Caki2 (cell line): ENCODE data around the gene USP17L12. TPM values are rescaled to one million over a fixed set of nuclear protein-coding genes. Genes with fewer than 3 reads are reported as not detected.
"Not testable (repeated sequence)": the region's sequence is repeated elsewhere in the genome, so short reads cannot be mapped to it uniquely, and the experiment has no call there.

Experiments
- DNase-seq: peaks from one replicate; pipeline ENCODE4 v3.0.0-alpha.2; 2015; ENCODE audit warnings: low read depth
- in situ Hi-C: cut with HindIII; loops from 2 replicates; pipeline ENCODE4 v1.10.0; 2016; ENCODE audit warnings: low sequenced_read_pairs, low pct_unique_long_range_greater_than_20kb, mixed read lengths
- total RNA-seq: library from RNA; depleted of rRNA; stranded (reverse); fragments of >200 nt; shearing (Covaris generic); gene quantifications from 2 replicates; pipeline ENCODE4 v1.2.3, GENCODE V29; 2014; ENCODE audit warnings: low replicate concordance; rRNA removed

USP17L12 gene, protein sequence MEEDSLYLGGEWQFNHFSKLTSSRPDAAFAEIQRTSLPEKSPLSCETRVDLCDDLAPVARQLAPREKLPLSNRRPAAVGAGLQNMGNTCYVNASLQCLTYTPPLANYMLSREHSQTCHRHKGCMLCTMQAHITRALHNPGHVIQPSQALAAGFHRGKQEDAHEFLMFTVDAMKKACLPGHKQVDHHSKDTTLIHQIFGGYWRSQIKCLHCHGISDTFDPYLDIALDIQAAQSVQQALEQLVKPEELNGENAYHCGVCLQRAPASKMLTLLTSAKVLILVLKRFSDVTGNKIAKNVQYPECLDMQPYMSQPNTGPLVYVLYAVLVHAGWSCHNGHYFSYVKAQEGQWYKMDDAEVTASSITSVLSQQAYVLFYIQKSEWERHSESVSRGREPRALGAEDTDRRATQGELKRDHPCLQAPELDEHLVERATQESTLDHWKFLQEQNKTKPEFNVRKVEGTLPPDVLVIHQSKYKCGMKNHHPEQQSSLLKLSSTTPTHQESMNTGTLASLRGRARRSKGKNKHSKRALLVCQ
- total RNA-seq, result not detected in 2 replicates

DNA sequence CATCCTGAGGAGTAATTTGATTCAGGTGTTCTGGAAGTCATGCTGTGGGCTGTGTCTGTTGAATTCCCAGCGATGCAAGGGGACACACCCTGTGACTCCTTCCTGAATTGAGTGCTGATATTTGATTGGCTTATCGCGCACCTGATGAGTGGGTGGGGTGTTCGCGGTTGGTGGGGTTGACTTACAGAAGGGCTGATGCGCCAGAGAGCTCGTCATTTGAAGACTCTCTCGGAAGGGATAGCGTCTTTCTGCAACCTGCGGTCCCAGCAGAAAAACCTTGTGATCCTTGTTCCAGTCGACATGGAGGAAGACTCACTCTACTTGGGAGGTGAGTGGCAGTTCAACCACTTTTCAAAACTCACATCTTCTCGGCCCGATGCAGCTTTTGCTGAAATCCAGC, at the start of gene USP17L12:
Gene USP17L12, plus strand, starts transcription at position 301 of the 400 bp plus-strand sequence. Its CDS starts 0 bp downstream, at position 301.
- DNase-seq, in situ Hi-C loops: not testable (repeated sequence)

DNA sequence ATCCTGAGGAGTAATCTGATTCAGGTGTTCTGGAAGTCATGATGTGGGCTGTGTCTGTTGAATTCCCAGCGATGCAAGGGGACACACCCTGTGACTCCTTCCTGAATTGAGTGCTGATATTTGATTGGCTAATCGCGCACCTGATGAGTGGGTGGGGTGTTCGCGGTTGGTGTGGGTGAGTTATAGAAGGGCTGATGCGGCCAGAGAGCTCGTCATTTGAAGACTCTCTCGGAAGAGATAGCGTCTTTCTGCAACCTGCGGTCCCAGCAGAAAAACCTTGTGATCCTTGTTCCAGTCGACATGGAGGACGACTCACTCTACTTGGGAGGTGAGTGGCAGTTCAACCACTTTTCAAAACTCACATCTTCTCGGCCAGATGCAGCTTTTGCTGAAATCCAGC, 9.6 kb upstream of the USP17L12 start, which contains the start of gene USP17L10:
Gene USP17L10, plus strand, starts transcription at position 301 of the 400 bp plus-strand sequence. Its CDS starts 0 bp downstream, at position 301.
- DNase-seq, in situ Hi-C loops: not testable (repeated sequence)

DNA sequence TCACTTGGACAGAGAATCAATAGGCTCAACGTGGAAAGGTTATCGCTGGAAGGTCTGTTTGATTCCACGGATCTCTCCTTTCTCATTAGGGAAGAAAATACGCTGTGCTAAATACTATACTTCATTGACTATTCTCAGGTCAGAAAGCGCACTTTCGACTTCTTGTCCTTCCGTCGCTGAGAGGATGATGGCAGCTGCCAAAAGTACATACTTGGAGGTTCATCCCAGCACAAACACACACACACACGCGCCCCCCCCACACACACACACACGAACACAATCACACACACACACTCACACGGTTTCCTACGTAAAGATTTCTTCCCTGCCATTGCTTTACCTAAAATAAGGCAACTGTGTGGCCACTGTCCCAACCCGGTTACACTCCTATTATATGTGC, 5.3 kb upstream of the USP17L12 start:
- in situ Hi-C loops, DNase-seq: not testable (repeated sequence)

DNA sequence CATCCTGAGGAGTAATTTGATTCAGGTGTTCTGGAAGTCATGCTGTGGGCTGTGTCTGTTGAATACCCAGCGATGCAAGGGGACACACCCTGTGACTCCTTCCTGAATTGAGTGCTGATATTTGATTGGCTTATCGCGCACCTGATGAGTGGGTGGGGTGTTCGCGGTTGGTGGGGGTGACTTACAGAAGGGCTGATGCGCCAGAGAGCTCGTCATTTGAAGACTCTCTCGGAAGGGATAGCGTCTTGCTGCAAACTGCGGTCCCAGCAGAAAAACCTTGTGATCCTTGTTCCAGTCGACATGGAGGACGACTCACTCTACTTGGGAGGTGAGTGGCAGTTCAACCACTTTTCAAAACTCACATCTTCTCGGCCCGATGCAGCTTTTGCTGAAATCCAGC, 4.8 kb upstream of the USP17L12 start, which contains the start of gene USP17L11:
Gene USP17L11, plus strand, starts transcription at position 301 of the 400 bp plus-strand sequence. Its CDS starts 0 bp downstream, at position 301.
- in situ Hi-C loops, result not testable (repeated sequence)

DNA sequence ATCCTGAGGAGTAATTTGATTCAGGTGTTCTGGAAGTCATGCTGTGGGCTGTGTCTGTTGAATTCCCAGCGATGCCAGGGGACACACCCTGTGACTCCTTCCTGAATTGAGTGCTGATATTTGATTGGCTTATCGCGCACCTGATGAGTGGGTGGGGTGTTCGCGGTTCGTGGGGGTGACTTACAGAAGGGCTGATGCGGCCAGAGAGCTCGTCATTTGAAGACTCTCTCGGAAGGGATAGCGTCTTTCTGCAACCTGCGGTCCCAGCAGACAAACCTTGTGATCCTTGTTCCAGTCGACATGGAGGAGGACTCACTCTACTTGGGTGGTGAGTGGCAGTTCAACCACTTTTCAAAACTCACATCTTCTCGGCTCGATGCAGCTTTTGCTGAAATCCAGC, 4.6 kb downstream of the USP17L12 start, which contains the start of gene USP17L13:
Gene USP17L13, plus strand, starts transcription at position 301 of the 400 bp plus-strand sequence. Its CDS starts 0 bp downstream, at position 301.
- DNase-seq, in situ Hi-C loops: not testable (repeated sequence)

More for the DNA sequence above, 4.8 kb upstream of the USP17L12 start, which contains the start of gene USP17L11:
- DNase-seq, result not testable (repeated sequence)

DNA sequence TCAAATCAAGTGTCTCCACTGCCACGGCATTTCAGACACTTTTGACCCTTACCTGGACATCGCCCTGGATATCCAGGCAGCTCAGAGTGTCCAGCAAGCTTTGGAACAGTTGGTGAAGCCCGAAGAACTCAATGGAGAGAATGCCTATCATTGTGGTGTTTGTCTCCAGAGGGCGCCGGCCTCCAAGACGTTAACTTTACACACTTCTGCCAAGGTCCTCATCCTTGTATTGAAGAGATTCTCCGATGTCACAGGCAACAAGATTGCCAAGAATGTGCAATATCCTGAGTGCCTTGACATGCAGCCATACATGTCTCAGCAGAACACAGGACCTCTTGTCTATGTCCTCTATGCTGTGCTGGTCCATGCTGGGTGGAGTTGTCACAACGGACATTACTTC, 10.3 kb downstream of the USP17L12 start:
- in situ Hi-C loops, result not testable (repeated sequence)

DNA sequence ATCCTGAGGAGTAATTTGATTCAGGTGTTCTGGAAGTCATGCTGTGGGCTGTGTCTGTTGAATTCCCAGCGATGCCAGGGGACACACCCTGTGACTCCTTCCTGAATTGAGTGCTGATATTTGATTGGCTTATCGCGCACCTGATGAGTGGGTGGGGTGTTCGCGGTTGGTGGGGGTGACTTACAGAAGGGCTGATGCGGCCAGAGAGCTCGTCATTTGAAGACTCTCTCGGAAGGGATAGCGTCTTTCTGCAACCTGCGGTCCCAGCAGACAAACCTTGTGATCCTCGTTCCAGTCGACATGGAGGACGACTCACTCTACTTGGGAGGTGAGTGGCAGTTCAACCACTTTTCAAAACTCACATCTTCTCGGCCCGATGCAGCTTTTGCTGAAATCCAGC, 14.1 kb downstream of the USP17L12 start, which contains the start of gene USP17L15:
Gene USP17L15, plus strand, starts transcription at position 301 of the 400 bp plus-strand sequence. Its CDS starts 0 bp downstream, at position 301.
- in situ Hi-C loops, DNase-seq: not testable (repeated sequence)

More for the DNA sequence above, 10.3 kb downstream of the USP17L12 start:
- DNase-seq, result not testable (repeated sequence)

DNA sequence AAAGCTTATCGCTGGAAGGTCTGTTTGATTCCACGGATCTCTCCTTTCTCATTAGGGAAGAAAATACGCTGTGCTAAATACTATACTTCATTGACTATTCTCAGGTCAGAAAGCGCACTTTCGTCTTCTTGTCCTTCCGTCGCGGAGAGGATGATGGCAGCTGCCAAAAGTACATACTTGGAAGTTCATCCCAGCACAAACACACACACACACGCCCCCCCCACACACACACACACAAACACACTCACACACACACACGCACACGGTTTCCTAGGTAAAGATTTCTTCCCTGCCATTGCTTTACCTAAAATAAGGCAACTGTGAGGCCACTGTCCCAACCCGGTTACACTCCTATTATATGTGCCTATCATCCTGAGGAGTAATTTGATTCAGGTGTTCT, 18.5 kb downstream of the USP17L12 start:
- DNase-seq, in situ Hi-C loops: not testable (repeated sequence)

DNA sequence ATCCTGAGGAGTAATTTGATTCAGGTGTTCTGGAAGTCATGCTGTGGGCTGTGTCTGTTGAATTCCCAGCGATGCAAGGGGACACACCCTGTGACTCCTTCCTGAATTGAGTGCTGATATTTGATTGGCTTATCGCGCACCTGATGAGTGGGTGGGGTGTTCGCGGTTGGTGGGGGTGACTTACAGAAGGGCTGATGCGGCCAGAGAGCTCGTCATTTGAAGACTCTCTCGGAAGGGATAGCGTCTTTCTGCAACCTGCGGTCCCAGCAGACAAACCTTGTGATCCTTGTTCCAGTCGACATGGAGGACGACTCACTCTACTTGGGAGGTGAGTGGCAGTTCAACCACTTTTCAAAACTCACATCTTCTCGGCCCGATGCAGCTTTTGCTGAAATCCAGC, 23.6 kb downstream of the USP17L12 start, which contains the start of gene USP17L17:
Gene USP17L17, plus strand, starts transcription at position 301 of the 400 bp plus-strand sequence. Its CDS starts 0 bp downstream, at position 301.
- DNase-seq, result not testable (repeated sequence)

DNA sequence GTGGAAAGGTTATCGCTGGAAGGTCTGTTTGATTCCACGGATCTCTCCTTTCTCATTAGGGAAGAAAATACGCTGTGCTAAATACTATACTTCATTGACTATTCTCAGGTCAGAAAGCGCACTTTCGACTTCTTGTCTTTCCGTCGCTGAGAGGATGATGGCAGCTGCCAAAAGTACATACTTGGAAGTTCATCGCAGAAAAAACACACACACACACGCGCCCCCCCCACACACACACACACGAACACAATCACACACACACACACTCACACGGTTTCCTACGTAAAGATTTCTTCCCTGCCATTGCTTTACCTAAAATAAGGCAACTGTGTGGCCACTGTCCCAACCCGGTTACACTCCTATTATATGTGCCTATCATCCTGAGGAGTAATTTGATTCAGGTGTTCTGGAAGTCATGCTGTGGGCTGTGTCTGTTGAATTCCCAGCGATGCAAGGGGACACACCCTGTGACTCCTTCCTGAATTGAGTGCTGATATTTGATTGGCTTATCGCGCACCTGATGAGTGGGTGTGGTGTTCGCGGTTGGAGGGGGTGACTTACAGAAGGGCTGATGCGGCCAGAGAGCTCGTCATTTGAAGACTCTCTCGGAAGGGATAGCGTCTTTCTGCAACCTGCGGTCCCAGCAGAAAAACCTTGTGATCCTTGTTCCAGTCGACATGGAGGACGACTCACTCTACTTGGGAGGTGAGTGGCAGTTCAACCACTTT, 28.2 kb downstream of the USP17L12 start, which contains the start of gene USP17L18:
Gene USP17L18, plus strand, starts transcription at position 678 of the 728 bp plus-strand sequence. Its CDS starts 0 bp downstream, at position 678.
- DNase-seq, in situ Hi-C loops: not testable (repeated sequence)

More for the DNA sequence above, 23.6 kb downstream of the USP17L12 start, which contains the start of gene USP17L17:
- in situ Hi-C loops, result not testable (repeated sequence)

DNA sequence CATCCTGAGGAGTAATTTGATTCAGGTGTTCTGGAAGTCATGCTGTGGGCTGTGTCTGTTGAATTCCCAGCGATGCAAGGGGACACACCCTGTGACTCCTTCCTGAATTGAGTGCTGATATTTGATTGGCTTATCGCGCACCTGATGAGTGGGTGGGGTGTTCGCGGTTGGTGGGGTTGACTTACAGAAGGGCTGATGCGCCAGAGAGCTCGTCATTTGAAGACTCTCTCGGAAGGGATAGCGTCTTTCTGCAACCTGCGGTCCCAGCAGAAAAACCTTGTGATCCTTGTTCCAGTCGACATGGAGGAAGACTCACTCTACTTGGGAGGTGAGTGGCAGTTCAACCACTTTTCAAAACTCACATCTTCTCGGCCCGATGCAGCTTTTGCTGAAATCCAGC, 33.1 kb downstream of the USP17L12 start, which contains the start of gene USP17L19:
Gene USP17L19, plus strand, starts transcription at position 301 of the 400 bp plus-strand sequence. Its CDS starts 0 bp downstream, at position 301.
- in situ Hi-C loops, DNase-seq: not testable (repeated sequence)

DNA sequence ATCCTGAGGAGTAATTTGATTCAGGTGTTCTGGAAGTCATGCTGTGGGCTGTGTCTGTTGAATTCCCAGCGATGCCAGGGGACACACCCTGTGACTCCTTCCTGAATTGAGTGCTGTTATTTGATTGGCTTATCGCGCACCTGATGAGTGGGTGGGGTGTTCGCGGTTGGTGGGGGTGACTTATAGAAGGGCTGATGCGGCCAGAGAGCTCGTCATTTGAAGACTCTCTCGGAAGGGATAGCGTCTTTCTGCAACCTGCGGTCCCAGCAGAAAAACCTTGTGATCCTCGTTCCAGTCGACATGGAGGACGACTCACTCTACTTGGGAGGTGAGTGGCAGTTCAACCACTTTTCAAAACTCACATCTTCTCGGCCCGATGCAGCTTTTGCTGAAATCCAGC, 37.9 kb downstream of the USP17L12 start, which contains the start of gene USP17L20:
Gene USP17L20, plus strand, starts transcription at position 301 of the 400 bp plus-strand sequence. Its CDS starts 0 bp downstream, at position 301.
- DNase-seq, in situ Hi-C loops: not testable (repeated sequence)

DNA sequence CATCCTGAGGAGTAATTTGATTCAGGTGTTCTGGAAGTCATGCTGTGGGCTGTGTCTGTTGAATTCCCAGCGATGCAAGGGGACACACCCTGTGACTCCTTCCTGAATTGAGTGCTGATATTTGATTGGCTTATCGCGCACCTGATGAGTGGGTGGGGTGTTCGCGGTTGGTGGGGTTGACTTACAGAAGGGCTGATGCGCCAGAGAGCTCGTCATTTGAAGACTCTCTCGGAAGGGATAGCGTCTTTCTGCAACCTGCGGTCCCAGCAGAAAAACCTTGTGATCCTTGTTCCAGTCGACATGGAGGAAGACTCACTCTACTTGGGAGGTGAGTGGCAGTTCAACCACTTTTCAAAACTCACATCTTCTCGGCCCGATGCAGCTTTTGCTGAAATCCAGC, 42.6 kb downstream of the USP17L12 start, which contains the start of gene USP17L21:
Gene USP17L21, plus strand, starts transcription at position 301 of the 400 bp plus-strand sequence. Its CDS starts 0 bp downstream, at position 301.
- DNase-seq, in situ Hi-C loops: not testable (repeated sequence)

DNA sequence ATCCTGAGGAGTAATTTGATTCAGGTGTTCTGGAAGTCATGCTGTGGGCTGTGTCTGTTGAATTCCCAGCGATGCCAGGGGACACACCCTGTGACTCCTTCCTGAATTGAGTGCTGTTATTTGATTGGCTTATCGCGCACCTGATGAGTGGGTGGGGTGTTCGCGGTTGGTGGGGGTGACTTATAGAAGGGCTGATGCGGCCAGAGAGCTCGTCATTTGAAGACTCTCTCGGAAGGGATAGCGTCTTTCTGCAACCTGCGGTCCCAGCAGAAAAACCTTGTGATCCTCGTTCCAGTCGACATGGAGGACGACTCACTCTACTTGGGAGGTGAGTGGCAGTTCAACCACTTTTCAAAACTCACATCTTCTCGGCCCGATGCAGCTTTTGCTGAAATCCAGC, 47.4 kb downstream of the USP17L12 start, which contains the start of gene USP17L22:
Gene USP17L22, plus strand, starts transcription at position 301 of the 400 bp plus-strand sequence. Its CDS starts 0 bp downstream, at position 301.
- in situ Hi-C loops, result not testable (repeated sequence)

More for the DNA sequence above, 47.4 kb downstream of the USP17L12 start, which contains the start of gene USP17L22:
- DNase-seq, result not testable (repeated sequence)
